IMR-90 (cell line): ENCODE results near the gene PRDM15. TPM values are rescaled to one million over a fixed set of nuclear protein-coding genes. Genes with fewer than 3 reads are reported as not detected.

Experiments
- ATAC-seq: fragments of 200-7000 bp; cut with Tn5 transposase; 2 replicates; pipeline ENCODE4 v1.9.1; 2020; ENCODE audit warnings: low read depth, mild to moderate bottlenecking, moderate library complexity
- BruUV-seq: library from RNA; stranded (reverse); fragments of 400-500 nt; replicated peaks from 2 replicates; lab custom pipeline; 2021; lab: Mats Ljungman, UMichigan
- CTCF ChIA-PET: fragments of 300-600 bp; formaldehyde crosslinking; extraction: SDS; loops from one replicate; lab custom pipeline; 2021; ENCODE audit warnings: antibody characterized with exemption; lab: Yijun Ruan, JAX
- POLR2A ChIA-PET: fragments of 300-600 bp; sonication (Branson Sonifier 250); formaldehyde crosslinking; loops from one replicate; lab custom pipeline; 2022; ENCODE audit warnings: antibody characterized with exemption; ENCODE audit not compliant: unreplicated experiment; lab: Charles Lee
- DNase-seq: peaks from one replicate; pipeline ENCODE4 v3.0.0; 2013
- H2AFZ ChIP-seq: replicated peaks from 2 replicates; pipeline ENCODE3; 2013; ENCODE audit warnings: low read length, mild to moderate bottlenecking; ENCODE audit not compliant: poor library complexity
- H2AK5ac ChIP-seq: 2 replicates; pipeline ENCODE4 v1.6.1; 2013; ENCODE audit warnings: low read depth, low read length, inconsistent platforms
- H2AK9ac ChIP-seq: replicated peaks from 2 replicates; pipeline ENCODE3; 2013; ENCODE audit warnings: mild to moderate bottlenecking, low read depth, low read length, moderate library complexity; ENCODE audit not compliant: poor library complexity
- H2BK120ac ChIP-seq: 2 replicates; pipeline ENCODE4 v1.6.1; 2013; ENCODE audit warnings: low read depth, low read length, inconsistent platforms
- H2BK15ac ChIP-seq: 3 replicates; pipeline ENCODE4 v1.6.1; 2013; ENCODE audit warnings: low read depth, low read length, inconsistent platforms
- H2BK20ac ChIP-seq: 2 replicates; pipeline ENCODE4 v1.6.1; 2013; ENCODE audit warnings: low read depth, mild to moderate bottlenecking, inconsistent platforms, low read length, moderate library complexity
- H2BK5ac ChIP-seq: 2 replicates; pipeline ENCODE4 v1.6.1; 2013; ENCODE audit warnings: mild to moderate bottlenecking, low read depth, low read length, inconsistent platforms; ENCODE audit not compliant: poor library complexity, severe bottlenecking
- H3K14ac ChIP-seq: replicated peaks from 2 replicates; pipeline ENCODE4 v1.6.1; 2013; ENCODE audit warnings: low read depth, low read length, inconsistent platforms
- H3K18ac ChIP-seq: 2 replicates; pipeline ENCODE4 v1.6.1; 2013; ENCODE audit warnings: low read depth, low read length, control low read depth
- H3K23ac ChIP-seq: 2 replicates; pipeline ENCODE4 v1.6.1; 2013; ENCODE audit warnings: low read depth, low read length, inconsistent platforms
- H3K27ac ChIP-seq: 2 replicates; pipeline ENCODE4 v1.5.1; 2013; ENCODE audit warnings: mild to moderate bottlenecking, control low read depth, low read length; ENCODE audit not compliant: insufficient read depth
- H3K27me3 ChIP-seq: 2 replicates; pipeline ENCODE4 v1.6.1; 2013; ENCODE audit warnings: low read length; ENCODE audit not compliant: control insufficient read depth, insufficient read depth
- H3K36me3 ChIP-seq: 2 replicates; pipeline ENCODE4 v1.6.1; 2013; ENCODE audit warnings: low read length, mixed read lengths; ENCODE audit not compliant: control insufficient read depth, insufficient read depth
- H3K4ac ChIP-seq: 2 replicates; pipeline ENCODE4 v1.6.1; 2013; ENCODE audit warnings: low read depth, low read length, inconsistent platforms
- H3K4me1 ChIP-seq: 2 replicates; pipeline ENCODE4 v1.6.1; 2013; ENCODE audit warnings: low read length, mixed read lengths; ENCODE audit not compliant: control insufficient read depth, insufficient read depth
- H3K4me2 ChIP-seq: 2 replicates; pipeline ENCODE4 v1.6.1; 2013; ENCODE audit warnings: low read depth, mild to moderate bottlenecking, control low read depth, low read length, moderate library complexity
- H3K4me3 ChIP-seq: 2 replicates; pipeline ENCODE4 v1.5.1; 2013; ENCODE audit warnings: low read depth, mild to moderate bottlenecking, control low read depth, low read length, moderate library complexity; ENCODE audit not compliant: insufficient read depth
- H3K56ac ChIP-seq: 2 replicates; pipeline ENCODE4 v1.6.1; 2013; ENCODE audit warnings: low read length, inconsistent platforms; ENCODE audit not compliant: insufficient read depth; ENCODE audit errors: extremely low read depth
- H3K79me1 ChIP-seq, 2 experiments: 2 replicates each; pipeline ENCODE4 v1.6.1; 2013; ENCODE audit warnings: low read length in 2 of 2, inconsistent platforms in 1 of 2, low read depth in 1 of 2
- H3K9ac ChIP-seq: 2 replicates; pipeline ENCODE4 v1.6.1; 2013; ENCODE audit warnings: low read depth, low read length, control low read depth
- H3K9me1 ChIP-seq: 2 replicates; pipeline ENCODE4 v1.6.1; 2013; ENCODE audit warnings: low read length, inconsistent platforms; ENCODE audit not compliant: insufficient read depth
- H3K9me3 ChIP-seq: 2 replicates; pipeline ENCODE4 v1.6.1; 2013; ENCODE audit warnings: low read length; ENCODE audit not compliant: control insufficient read depth, insufficient read depth
- H4K20me1 ChIP-seq: 2 replicates; pipeline ENCODE4 v1.6.1; 2013; ENCODE audit warnings: low read length, inconsistent platforms; ENCODE audit not compliant: insufficient read depth
- H4K5ac ChIP-seq: 2 replicates; pipeline ENCODE4 v1.6.1; 2013; ENCODE audit warnings: mild to moderate bottlenecking, low read depth, low read length, control low read depth
- H4K8ac ChIP-seq, 2 experiments: 2 replicates each; pipeline ENCODE4 v1.6.1; 2013; ENCODE audit warnings: low read depth in 2 of 2, low read length in 2 of 2, control low read depth in 1 of 2, inconsistent platforms in 1 of 2
- H4K91ac ChIP-seq: 2 replicates; pipeline ENCODE4 v1.6.1; 2013; ENCODE audit warnings: low read depth, low read length, inconsistent platforms; ENCODE audit not compliant: insufficient read depth
- BHLHE40 ChIP-seq: fragments of 150-350 bp; IDR thresholded peaks from 2 replicates; pipeline ENCODE4 v1.6.1; 2016; ENCODE audit warnings: mild to moderate bottlenecking, low read depth, low read length
- CEBPB ChIP-seq: IDR thresholded peaks from 2 replicates; pipeline ENCODE4 v1.6.1; 2012; ENCODE audit warnings: low read depth, low read length, improper control_type of control experiment
- CHD1 ChIP-seq: IDR thresholded peaks from 2 replicates; pipeline ENCODE4 v1.6.1; 2012; ENCODE audit warnings: low read depth, low read length, improper control_type of control experiment
- CTCF ChIP-seq: conservative IDR thresholded peaks from 2 replicates; pipeline ENCODE4 v1.5.1; 2012; ENCODE audit warnings: mild to moderate bottlenecking, low read depth, low read length, improper control_type of control experiment
- FOS ChIP-seq: fragments of 150-350 bp; IDR thresholded peaks from 2 replicates; pipeline ENCODE4 v1.6.1; 2016; ENCODE audit warnings: low read depth, low read length
- MAFK ChIP-seq: IDR thresholded peaks from 2 replicates; pipeline ENCODE4 v1.6.1; 2012; ENCODE audit warnings: low read depth, low read length, improper control_type of control experiment
- MAZ ChIP-seq: IDR thresholded peaks from 2 replicates; pipeline ENCODE4 v1.6.1; 2012; ENCODE audit warnings: low read depth, mild to moderate bottlenecking, low read length, improper control_type of control experiment, moderate library complexity, borderline replicate concordance
- MXI1 ChIP-seq: IDR thresholded peaks from 2 replicates; pipeline ENCODE4 v1.6.1; 2012; ENCODE audit warnings: low read depth, mild to moderate bottlenecking, low read length, moderate library complexity, borderline replicate concordance
- NFE2L2 ChIP-seq: fragments of 150-350 bp; IDR thresholded peaks from 2 replicates; pipeline ENCODE4 v1.6.1; 2016; ENCODE audit warnings: low read depth, mild to moderate bottlenecking, low read length
- POLR2A ChIP-seq: IDR thresholded peaks from 2 replicates; pipeline ENCODE4 v1.6.1; 2012; ENCODE audit warnings: mild to moderate bottlenecking, low read depth, low read length
- RAD21 ChIP-seq: IDR thresholded peaks from 2 replicates; pipeline ENCODE4 v1.6.1; 2012; ENCODE audit warnings: low read length, improper control_type of control experiment
- RCOR1 ChIP-seq: IDR thresholded peaks from 2 replicates; pipeline ENCODE4 v1.6.1; 2012; ENCODE audit warnings: mild to moderate bottlenecking, low read length, improper control_type of control experiment; ENCODE audit not compliant: insufficient replicate concordance
- RFX5 ChIP-seq: IDR thresholded peaks from 2 replicates; pipeline ENCODE4 v1.8.0; 2012; ENCODE audit warnings: low read depth, mild to moderate bottlenecking, low read length, moderate library complexity
- SMC3 ChIP-seq: fragments of 150-350 bp; IDR thresholded peaks from 2 replicates; pipeline ENCODE4 v1.6.1; 2016; ENCODE audit warnings: low read depth, mild to moderate bottlenecking, antibody characterized with exemption, low read length, moderate library complexity
- WGBS, 2 experiments: methylation state at CpG; one replicate each; pipeline versions ENCODE4 v1.1.5 to v1.1.7; 2013; ENCODE audit warnings: missing lambda C conversion rate in 2 of 2; ENCODE audit not compliant: insufficient read length in 1 of 2; ENCODE audit errors: extremely low coverage in 2 of 2; 5-methylcytosine and 5-hydroxymethylcytosine counted together
- dilution Hi-C: fragments of 300-500 bp; cut with HindIII; formaldehyde crosslinking; loops from one replicate; pipeline ENCODE4 v1.14.3; 2018; ENCODE audit warnings: low sequenced_read_pairs; ENCODE audit not compliant: unreplicated experiment
- in situ Hi-C: fragments of 300-500 bp; cut with MboI; formaldehyde crosslinking; loops from 3 replicates; pipeline ENCODE4 v1.14.3; 2019; ENCODE audit warnings: low sequenced_read_pairs, inconsistent platforms, mixed read lengths
- intact Hi-C: fragments of 100-400 bp; cut with micrococcal nuclease; formaldehyde crosslinking; loops from 2 replicates; pipeline ENCODE4 v1.10.0; 2022
- polyA plus RNA-seq, 3 experiments: library from polyadenylated mRNA; depleted of rRNA; stranded (reverse); fragments of >200 nt; gene quantifications; 2 replicates each; pipeline ENCODE4 v1.2.3, GENCODE V29; 2012; ENCODE audit warnings: low replicate concordance in 1 of 3
- total RNA-seq: library from RNA; depleted of rRNA; stranded (reverse); fragments of >200 nt; gene quantifications from 2 replicates; pipeline ENCODE4 v1.2.3, GENCODE V29; 2012
- TF ChIP-seq, protein P1 (sequence below): fragments of 150-350 bp; IDR thresholded peaks from 2 replicates; pipeline ENCODE4 v1.6.1; 2017; ENCODE audit warnings: mild to moderate bottlenecking, antibody characterized with exemption, low read length, low read depth
- TF ChIP-seq, protein P2 (sequence below): fragments of 150-350 bp; IDR thresholded peaks from 2 replicates; pipeline ENCODE4 v1.6.1; 2016; ENCODE audit warnings: low read depth, mild to moderate bottlenecking, low read length, moderate library complexity, borderline replicate concordance

The PRDM15 gene
- total and polyA plus RNA-seq, 2 of the 4 experiments (the other 2 are of a cell fraction): 7.3 to 8.8 TPM

- in situ Hi-C loops: no loop called here
- intact Hi-C loops: no loop called here
Measured at GRCh38 chr21:41873005-41873404, 6.1 kb downstream of the PRDM15 start.

More at GRCh38 chr21:41873005-41873404, 6.1 kb downstream of the PRDM15 start:
- POLR2A ChIA-PET: no interaction called here
- no peaks in the 10 kb centered on the region for H3K27me3 ChIP-seq
- H2BK120ac ChIP-seq: no peak overlapping the region
- H2AFZ ChIP-seq: no peak overlapping the region
- no peak overlapping the region for H3K9ac ChIP-seq
- no peak overlapping the region for H2BK20ac ChIP-seq
- H4K8ac ChIP-seq: no peak overlapping the region
- H3K4me2 ChIP-seq: no peak overlapping the region
- H3K27ac ChIP-seq: no peak overlapping the region
- DNase-seq (no peak), ATAC-seq (no peak)
- no peak overlapping the region for H3K4me3 ChIP-seq
- peak overlapping the region; percentile 1 for H2AK9ac ChIP-seq
- H4K91ac ChIP-seq: no peak overlapping the region
- no peak overlapping the region for H3K4ac ChIP-seq
- no peak overlapping the region for H2BK5ac ChIP-seq
- H3K4me1 ChIP-seq: peaks cover 3% of the 10 kb centered on the region; the same call in 1 of the 2 replicates
- no peak overlapping the region for H3K14ac ChIP-seq
- H3K79me1 ChIP-seq: peaks cover 18 to 55% of the 10 kb centered on the region in 2 experiments
- H2AK5ac ChIP-seq: no peak overlapping the region
- WGBS, 2 experiments: 100% methylated on average over 4 of the region's 13 CpGs; no CpG with 5 or more reads in 1 of the 2 experiments
- BruUV-seq: no TSS peak
- H3K9me3 ChIP-seq: no peaks in the 10 kb centered on the region
- H2BK15ac ChIP-seq: no peak overlapping the region
- CTCF ChIA-PET: interaction anchor here (0.6 to 1.6 kb wide), 3 partner anchors 18 to 263 kb away, joined by 3 read pairs; no protein-coding TSS in a partner anchor
- H4K20me1 ChIP-seq: peaks cover 5% of the 10 kb centered on the region; the same call in 1 of the 2 replicates
- 0 out of 2 replicates have a peak, but pooled peaks cover 1% of the 10 kb centered on the region for H3K36me3 ChIP-seq
- H3K9me1 ChIP-seq: peaks cover 14% of the 10 kb centered on the region; the same call in 1 of the 2 replicates
- H4K5ac ChIP-seq: no peak overlapping the region
- H3K23ac ChIP-seq: no peak overlapping the region
- TF ChIP-seq NFE2L2 (no peak), RCOR1 (no peak), RFX5 (no peak), BHLHE40 (no peak), MXI1 (no peak), POLR2A (no peak), SMC3 (no peak), CEBPB (no peak), CTCF (no peak), MAFK (no peak), CHD1 (no peak), RAD21 (no peak), MAZ (no peak), FOS (no peak)
- TF ChIP-seq, protein P1, sequence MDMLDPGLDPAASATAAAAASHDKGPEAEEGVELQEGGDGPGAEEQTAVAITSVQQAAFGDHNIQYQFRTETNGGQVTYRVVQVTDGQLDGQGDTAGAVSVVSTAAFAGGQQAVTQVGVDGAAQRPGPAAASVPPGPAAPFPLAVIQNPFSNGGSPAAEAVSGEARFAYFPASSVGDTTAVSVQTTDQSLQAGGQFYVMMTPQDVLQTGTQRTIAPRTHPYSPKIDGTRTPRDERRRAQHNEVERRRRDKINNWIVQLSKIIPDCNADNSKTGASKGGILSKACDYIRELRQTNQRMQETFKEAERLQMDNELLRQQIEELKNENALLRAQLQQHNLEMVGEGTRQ: no peak
- TF ChIP-seq, protein P2, sequence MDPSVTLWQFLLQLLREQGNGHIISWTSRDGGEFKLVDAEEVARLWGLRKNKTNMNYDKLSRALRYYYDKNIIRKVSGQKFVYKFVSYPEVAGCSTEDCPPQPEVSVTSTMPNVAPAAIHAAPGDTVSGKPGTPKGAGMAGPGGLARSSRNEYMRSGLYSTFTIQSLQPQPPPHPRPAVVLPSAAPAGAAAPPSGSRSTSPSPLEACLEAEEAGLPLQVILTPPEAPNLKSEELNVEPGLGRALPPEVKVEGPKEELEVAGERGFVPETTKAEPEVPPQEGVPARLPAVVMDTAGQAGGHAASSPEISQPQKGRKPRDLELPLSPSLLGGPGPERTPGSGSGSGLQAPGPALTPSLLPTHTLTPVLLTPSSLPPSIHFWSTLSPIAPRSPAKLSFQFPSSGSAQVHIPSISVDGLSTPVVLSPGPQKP: no peak
- no peak overlapping the region for H3K18ac ChIP-seq
- dilution Hi-C loops: no loop called here
- H3K56ac ChIP-seq: no peak overlapping the region
